Activated T-cell treated with anti-CD3 and anti-CD28 coated beads for 24 hours (primary cell): ENCODE data around the gene PKP4.
"Not testable (repeated sequence)": the region's sequence is repeated elsewhere in the genome, so short reads cannot be mapped to it uniquely, and the experiment has no call there.

ENCODE experiments used
- DNase-seq: peaks from one replicate; pipeline ENCODE4 v3.0.0-alpha.2; 2020; ENCODE audit warnings: low read depth

PKP4 gene

DNA sequence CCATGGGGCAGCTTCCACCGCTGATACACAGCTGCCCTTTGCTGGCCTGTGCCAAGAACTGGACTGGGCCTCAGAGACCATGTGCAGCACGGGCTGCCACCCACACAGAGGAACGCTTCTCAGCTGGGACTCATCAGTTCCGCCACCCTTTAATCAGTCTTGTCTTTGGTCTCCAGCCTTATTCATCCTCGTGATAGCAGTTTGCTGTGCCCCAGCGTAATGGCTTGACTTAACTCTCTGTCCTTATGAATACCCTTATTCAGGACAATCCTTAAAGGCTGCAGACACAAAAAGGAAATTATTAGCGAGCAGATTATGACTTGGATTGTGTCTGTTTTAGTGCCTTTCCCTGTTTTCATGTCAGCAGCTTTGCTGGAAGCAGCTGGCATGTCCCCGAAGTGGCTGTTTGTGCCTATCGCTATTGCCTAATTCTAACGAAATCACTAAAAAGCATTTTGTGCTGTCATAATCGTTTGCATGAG lies 229.5 kb downstream of the PKP4 start:
- DNase-seq, result no peak

DNA sequence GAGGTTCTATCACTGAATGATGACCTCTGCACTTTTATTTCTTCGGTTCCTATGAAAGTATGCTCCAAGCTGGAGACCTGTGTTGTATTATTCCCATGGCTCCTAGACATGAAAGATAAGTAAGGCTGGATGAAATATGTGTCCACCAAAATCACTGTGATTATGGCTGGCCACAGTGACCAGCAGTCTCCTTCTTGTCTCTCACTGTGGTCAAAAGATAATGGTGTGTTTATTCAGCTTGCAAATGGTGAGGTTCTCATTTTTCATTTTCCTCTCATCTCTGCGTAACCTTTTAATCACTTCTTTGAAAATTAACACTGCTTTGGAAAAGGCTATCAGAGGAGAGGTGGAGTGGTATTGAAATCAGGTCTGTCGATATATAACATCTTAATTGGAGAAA lies 230.6 kb downstream of the PKP4 start:
- DNase-seq, result no peak

DNA sequence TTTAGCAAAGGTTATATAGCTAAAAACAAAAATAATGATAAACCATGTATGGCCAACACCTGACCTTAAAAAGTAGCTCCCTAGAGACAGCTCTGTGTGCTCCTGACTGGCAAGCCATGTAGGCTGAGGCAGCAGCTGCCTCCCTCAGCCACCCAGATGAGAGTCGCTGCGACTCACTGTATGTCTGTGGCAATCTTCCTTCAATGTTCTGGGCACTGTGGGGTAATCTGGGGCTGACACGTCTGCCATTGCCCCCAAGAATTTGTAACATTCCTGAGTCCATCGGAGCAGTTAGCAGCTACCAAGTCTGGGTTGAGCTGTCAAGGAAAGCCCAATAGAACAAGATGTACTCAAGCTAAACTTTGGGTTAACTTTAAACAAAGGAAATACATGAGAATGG lies 232.0 kb downstream of the PKP4 start:
- no peak for DNase-seq

DNA sequence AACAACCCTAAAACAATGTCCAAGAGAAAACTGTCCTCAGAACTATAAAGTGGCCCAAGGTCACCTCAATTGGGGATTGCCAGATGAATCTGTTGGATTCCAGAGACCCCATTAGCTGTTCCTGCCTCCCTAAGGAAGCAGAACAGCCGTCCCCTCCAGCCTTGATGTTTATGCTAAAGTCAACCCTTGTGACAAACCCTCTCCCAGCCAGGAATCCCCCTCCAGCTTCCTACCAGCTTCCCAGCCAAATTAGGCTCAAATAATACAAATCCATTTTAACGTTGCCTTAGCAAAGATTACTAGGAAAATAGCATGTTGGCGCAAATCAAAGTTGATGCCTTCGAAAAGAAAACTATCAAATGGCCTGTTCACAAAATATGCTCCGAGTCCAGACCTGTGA lies 232.6 kb downstream of the PKP4 start:
- DNase-seq, result no peak

DNA sequence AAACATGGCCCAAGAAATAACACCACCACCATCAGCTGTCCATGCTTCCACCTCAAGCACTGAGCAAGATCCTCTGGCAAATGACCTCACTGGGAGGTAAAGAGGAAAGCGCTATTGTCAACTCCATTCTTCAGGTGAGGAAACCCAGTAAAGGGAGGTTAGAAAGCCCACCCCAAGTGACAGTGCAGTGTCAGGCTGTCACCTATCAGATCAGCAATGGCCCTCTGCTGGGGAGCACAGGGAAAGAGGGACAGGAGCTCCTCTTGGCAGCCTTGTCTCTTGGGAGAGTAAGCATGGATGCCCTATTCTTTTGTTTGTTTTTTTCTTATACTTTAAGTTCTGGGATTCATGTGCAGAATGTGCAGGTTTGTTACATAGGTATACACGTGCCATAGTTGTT lies 234.1 kb downstream of the PKP4 start:
- DNase-seq, result no peak

DNA sequence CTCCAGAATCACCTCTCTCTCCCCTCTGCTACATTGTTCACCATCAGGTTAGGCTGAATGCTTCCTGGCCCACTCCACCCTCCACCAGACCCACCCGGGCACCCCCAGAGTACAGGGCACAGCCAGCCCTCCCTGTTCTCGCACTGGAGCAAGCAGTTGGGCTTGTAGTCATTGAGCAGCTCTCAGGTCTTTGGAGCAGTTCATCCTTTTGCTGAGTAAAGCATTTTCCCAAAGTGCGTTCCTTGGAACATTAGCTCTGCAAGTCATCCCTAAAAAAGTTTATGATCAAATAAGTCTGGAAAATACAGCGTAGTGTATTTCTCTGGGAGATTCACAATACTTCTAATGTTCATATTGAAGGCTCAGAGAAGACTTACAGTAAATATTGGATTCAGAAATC lies 234.9 kb downstream of the PKP4 start:
- no peak for DNase-seq

DNA sequence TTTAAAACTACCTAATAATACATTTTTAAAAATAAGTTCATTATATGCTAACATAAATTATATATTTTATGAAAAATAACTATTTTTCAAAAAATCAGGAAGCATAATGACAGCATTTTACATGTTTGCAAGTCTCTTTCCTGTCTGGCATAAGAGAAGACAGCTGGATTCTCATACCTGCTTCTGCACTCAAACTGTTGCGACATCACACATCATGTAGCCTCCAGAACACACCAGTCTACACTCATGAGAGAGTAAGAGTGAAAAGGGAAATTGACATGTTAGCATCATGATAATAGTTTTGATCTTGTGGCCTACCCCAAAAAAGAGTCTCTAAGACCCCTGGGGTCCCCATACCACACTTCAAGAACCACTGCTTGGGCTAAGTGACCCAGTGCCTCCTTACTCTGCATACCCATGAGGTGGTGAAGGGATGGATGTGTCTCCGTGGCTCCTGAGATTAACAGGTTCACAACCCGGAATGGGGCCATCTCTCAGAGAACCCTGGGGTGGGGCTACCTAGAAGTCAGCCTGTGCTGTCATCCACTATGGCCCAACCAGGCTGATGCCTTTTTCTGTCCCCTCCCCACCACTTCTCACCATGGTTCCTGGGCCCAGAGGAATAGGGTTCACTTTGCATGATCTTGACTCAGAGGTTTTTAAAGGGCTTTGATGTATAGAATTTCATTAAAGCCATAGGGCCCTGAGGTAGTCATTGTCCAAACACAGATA lies 235.8 kb downstream of the PKP4 start:
- DNase-seq, result no peak

DNA sequence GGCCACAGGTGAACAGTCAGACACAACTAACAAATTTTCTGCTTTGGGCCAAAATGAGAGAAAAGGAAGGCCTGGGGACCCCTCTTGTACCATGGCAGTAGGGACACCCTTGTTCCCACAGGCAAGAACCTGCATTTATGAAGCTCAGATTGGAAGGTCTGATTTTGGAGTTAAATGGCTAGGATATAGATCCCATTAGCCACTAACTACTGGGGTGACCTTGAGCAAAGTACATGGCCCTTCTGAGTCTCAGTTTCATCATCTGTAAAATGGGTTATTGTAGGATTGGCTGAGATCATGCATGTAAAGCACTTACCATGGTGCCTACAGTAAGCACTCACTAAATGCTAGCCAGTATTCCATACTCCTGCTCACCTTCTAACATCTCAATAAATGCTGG lies 236.7 kb downstream of the PKP4 start:
- no peak for DNase-seq

DNA sequence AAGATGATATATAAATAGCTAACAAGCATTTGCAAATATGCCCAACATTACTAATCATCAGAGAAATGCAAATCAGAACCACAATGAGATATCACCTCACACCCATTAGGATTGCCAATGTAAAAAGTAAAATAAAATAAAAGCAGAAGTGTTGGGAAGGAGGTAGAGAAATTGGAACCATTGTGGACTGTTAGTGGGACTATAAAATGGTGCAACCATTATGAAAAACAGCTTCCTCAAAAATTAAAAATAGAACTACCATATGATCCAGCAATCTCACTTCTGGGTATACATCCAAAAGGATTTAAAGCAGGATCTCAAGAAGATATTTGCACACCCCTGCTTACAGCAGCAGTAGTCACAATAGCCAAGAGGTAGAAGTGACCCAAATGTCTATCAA lies 238.6 kb downstream of the PKP4 start:
- no peak for DNase-seq

DNA sequence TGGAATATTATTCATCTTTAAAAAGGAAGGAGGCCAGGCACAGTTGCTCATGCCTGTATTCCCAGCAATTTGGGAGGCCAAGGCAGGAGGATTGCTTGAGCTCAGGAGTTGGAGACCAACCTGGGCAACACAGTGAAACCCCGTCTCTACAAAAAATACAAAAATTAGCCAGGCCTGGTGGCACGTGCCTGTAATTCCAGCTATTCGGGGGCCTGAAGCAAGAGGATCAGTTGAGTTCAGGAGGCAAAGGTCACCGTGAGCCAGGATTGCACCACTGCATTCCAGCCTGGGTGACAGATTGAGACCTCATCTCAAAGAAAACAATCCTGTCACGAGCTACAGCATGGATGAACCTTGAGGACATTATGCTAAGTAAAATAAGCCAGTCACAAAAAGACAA lies 239.0 kb downstream of the PKP4 start:
- not testable (repeated sequence) for DNase-seq

DNA sequence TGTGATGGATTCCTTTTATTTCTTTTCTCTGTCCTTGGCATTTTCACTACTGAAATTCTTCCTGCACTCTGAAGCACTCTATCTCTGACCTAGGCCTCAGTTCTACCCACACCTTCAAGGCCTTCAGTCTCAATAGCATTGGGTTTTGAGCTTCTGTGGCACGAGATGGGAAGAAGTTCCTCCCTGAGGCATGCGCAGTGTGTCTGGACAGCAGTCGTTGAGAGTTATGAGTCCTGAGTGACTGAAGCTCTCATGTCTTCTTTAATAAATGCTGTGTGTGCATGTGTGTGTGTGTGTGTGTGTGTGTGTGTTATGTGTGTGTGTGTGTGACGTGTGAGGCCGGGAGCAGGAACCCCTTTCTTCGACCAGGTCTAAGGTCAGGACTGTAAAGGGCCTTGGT lies 242.6 kb downstream of the PKP4 start:
- no peak for DNase-seq

DNA sequence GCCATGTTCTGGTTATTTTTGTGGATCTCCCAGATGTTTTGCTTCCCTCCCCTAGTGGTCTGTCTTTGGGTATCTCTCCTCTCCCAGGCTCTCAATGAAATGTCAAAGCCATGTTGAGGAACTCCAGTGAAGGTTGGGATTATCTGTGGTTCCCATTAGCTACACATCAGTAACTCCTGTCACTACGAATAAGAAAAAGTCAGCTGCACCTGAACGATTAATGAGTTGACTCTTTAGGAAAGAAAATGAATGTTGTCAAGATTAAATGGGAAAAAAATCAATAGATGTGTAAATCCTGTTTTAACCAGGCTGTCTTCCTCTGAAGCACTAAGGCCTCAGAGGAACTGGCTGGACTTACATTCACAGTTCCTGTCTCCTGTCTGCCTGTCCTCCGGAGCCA lies 244.3 kb downstream of the PKP4 start:
- DNase-seq, result no peak

DNA sequence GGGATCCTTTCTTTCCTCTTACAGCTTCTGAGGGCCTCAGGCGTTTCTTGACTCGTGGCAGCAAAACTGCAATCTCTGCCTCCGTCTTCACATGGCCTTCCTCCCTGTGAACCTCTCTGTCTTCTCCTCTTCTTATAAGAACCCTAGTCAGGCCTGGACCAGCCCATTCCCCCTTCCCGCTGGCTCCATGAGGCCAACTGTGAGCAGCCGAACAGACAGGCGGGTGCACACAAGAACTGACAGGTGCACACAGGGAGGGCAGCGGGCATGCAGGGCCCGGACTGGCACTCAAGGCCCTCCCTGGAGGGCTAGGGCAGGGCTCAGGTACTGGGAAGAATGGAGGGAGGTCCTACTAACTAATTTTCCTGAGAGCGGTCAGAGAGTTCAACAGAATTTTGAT lies 246.0 kb downstream of the PKP4 start:
- no peak for DNase-seq

DNA sequence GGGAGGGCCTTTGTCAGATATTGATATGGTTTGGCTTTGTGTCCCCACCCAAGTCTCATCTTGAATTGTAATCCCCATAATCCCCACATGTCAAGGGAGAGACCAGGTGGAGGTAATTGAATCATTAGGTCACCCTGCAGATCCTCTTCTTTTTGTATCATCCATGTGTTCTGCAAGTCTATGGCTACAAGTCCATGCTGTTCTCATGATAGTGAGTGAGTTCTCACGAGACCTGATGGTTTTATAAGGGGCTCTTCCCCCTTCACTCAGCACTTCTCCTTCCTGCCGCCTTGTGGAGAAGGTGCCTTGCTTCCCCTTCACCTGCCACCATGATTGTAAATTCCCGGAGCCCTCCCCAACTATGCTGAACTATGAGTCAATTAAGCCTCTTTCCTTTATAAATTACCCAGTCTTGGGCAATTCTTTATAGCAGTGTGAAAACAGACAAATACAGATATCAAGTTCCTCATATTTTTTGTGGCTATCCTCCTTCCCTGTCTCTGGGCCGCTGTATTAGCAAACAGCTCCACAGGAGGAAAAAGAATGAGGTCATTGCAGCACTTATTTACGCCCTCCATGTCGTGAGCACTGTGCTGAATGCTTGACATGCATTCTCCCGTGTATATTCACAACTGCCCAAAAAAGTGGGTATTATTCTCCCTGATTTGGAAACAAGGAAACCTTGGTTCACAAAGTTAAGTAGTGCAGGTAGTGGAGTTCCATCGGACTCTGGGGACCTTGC lies 248.1 kb downstream of the PKP4 start:
- not testable (repeated sequence) for DNase-seq

DNA sequence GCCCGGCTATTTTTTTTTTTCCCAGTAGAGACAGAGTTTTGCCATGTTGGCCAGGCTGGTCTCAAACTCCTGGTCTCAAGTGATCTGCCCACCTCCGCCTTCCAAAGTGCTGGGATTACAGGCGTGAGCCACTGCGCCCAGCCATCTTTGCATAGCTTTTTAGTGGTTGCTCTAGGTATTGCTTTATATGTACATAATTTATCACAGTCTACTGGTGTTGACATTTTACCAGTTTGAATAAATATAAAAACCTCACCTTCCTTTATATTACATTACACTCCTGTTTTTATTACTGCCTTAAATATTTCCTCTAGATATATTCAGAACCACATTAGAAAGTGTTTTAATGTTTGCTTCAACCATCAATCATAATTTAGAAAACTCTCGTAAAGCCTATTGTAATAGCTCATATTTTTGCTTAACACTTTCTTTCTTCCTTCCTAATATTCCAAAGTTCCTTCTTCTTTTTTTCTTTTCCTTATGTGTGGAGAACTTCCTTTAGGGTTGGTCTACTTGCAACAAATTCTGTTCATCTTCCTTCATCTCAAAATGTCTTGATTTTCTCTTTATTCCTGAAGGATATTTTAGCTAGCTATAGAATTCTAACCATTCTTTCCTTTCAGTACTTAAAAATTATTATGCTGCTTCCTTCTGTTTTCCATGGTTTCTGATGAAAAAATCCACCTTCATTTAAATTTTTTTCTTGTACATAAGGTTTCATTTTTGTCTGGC lies 256.2 kb downstream of the PKP4 start:
- no peak for DNase-seq

DNA sequence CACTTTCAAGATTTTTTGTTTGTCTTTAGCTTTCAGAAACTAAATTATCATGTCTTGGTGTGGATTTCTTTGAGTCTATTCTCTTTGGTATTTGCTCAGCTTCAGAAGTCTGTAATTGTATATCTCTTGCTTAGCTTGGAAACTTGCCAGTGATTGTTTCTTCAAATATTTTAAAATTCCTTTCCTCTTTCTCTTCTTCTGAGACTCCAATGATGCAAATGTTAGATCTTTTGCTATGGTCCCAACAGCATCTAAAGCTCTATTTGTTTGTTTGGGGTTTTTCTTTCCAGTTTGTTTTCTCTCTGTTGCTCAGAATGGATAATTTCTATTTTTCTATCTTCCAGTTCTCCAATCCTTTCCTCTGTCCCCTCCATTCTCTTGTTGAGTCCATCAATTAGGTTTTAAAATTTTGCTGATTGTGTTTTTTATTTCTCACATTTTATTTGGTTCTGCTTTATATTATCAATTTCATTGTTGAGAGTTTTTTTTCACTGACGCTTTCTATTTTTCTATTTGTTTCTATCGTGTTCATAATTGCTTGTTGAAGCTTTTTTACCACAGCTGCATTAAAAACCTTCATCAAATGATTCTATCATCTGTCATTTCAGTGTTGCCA lies 256.9 kb downstream of the PKP4 start:
- DNase-seq, result no peak

DNA sequence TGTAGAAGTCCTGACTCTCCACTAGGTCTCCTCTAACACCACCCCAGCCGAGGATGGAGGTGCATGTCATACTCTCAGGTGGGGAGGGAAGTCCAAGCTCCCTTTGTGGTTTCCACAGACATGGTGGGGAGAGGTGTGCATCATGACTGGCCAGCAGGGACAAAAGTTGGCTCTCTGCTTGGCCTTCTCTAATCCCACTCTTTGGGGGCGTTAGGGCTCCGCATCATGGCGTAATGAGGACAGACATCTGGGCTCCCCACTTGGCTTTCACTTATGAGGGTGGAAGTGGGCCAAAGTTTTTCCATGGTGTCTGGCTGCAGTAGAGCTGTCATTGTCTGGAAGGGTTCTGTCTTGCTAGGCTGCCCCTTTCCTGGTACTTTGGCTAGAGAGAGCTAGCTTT lies 257.7 kb downstream of the PKP4 start:
- no peak for DNase-seq

DNA sequence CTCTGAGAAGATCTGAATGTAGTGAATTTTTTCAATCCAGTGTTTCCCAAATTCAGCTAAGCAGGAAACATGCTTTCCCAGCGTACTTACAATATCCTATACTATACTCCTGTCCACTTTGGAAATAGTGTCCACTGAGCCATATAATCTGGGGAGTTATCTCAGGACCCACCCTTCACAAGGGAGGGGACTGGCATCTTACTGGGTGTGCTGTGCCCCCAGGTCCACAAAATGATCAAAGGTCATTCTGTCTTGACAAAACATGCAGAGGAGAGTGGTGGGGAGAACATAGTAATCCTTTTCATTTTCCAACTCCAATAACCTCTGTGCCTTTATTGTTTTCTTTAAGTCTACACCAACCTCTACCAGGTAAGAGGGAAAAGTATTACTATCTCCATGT lies 258.6 kb downstream of the PKP4 start:
- no peak for DNase-seq

DNA sequence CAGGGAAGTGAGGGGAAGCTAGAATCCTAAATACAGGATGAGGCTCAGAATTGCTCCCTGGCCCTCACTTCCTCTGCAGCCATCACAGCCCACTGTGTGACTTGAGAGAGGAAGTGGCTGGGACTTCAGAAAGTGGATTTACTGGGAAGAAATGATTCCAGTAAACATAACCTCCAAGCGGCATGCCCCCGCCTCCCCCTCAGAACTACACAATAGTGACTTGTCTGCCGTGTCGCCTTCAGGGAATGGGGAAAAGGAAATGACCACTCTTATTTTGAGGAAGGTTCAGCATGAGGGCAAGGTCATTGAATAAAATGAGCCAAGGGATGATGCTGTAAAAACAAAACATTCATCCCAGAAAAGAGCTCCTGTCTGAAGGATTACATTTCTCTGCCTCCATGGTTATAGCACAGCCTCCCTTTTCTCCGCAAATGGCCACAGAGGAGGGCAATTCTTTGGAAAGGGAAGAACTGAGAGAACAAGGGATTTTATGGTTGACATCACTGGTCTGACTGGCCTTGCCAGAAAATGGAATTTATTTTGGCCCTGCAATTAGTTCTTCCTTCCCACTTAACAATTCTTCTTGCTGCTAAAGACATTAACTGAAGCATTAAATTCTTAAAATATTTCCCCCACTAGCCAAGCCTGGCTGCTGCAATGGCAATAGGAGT lies 259.5 kb downstream of the PKP4 start:
- no peak for DNase-seq

DNA sequence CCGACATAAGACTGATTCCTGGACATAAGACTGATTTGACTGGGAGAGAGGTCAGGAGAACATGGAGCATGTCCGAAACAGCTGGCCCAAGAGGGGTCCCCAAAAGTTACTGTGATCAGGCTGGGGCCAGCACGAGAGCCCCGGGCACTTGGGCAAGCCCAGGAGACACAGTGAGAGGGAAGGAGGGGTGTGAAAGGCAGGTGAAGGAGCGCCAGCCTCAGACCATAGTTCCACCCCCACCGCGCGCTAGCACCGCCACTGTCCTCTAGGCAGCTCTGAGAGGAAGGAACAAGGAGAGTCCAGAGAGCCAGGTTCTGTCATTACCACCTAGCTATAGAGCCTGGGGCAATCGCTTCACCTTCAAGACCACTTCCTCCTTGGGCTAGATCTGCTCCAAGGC lies 260.2 kb downstream of the PKP4 start:
- DNase-seq, result no peak

DNA sequence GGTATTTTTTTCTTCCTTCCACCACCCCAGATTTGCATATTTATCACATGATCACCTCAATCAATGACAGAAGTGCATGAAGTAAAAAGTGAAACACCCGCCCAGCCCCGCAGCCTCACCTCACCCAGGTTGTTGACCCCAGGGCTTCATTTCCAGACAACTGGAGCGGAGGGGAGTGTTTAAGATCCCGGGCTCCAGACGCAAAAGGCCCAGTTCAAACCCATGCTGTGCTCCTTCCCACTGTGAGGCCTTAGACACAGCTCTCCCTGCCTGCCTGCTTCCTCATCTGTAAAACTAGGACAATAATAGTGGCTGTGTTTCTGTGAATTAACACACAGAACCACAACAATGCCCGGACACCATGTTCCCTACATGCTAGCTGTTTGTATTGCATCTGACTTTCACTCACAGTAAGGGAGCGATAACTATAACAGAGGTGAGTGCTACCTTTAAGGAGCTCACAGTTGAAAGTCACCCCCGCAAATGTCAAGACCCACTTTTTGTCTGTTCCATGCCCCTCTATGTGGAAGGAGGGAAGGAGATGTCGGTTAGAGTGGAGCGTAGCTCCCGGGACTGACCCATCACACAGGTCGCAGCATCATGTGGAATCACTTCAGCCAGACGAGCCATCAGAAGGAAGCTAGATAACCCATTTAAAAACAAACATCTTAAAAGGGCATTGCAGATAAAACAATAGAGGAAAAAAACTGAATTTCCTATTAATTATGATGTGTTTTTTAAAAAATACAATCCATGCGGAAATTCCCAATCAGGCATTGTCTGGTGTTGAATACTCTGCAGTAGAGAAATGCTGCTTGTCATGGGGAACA lies 260.8 kb downstream of the PKP4 start:
- DNase-seq, result no peak
